GM21367 (cell line): ENCODE data around the gene SP140.
"Not testable (repeated sequence)": the region's sequence is repeated elsewhere in the genome, so short reads cannot be mapped to it uniquely, and the experiment has no call there.

Experiments
- ATAC-seq: cut with Tn5 transposase; IDR thresholded peaks from one replicate; pipeline ENCODE4 v1.9.1; 2021; ENCODE audit not compliant: unreplicated experiment

The SP140 gene

GRCh38 chr2:230225486-230225885 lies at the start of gene SP140:
Gene SP140, plus strand, starts transcription at chr2:230225736. Its CDS starts 109 bp downstream, at chr2:230225845.
- ATAC-seq, result peak; percentile 71

DNA sequence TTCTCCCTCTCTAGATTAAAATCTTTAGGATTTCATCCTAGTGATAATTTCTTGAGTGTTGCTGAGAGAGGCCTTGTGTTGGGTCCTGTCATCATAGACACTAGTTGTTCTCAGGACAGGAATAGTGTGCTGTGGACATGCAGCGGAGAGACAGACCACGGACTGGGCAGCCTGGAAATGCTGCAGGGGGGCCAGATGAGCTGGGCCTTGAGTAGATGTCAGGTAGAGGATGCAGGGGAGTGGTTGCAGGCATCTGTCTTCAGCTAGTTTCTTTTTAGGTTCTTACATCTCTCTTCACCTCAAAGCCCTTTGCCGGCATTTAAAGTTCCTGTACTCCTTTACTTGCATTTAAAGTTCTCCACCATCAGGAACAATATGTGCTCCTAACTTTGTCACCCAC lies 48.5 kb upstream of the SP140 start:
- ATAC-seq, result no peak

DNA sequence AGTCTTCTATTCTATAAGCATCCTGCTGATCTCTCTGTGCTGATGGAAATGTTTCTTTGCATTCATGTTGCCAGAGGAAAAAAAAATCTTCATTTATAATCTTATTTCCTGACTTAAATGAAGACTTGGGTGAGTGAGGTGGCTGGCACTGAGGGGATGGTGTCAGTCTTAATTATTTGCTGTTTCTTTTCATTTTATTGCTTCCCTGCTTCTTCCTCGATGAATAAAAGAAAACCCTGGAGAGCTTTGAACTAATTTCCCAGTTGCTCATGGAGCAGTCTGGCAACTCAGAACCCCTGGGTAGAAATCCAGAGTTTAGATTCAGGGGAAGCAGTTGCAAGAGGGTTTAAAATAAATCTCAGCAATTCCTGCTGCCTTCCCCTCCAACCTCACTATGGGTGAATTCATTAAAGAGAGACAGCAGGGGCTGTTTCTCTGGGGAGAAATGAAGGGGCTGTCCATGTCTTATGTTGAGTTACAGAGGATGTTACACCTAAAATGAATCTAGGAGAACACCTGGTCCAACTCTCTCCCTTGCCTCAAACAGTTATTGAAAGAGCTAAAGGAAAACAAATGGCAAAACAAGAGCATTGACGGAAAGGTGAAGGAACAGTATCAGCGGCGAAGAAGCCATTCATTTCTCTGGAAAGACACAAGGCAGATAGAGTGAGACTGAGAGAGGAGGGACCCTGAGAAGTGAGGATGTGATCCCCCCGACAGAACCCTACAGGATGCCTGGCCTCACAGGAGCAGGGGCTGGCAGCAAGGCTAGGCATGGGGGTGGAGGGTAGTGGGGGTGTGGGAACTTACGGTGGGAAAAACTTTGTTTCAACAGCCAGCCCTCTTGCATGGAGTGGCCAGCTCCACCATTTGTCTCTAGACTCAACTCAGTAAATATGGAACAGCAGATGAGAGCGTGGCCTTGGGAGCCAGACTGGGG lies 46.7 kb upstream of the SP140 start:
- ATAC-seq, result no peak

DNA sequence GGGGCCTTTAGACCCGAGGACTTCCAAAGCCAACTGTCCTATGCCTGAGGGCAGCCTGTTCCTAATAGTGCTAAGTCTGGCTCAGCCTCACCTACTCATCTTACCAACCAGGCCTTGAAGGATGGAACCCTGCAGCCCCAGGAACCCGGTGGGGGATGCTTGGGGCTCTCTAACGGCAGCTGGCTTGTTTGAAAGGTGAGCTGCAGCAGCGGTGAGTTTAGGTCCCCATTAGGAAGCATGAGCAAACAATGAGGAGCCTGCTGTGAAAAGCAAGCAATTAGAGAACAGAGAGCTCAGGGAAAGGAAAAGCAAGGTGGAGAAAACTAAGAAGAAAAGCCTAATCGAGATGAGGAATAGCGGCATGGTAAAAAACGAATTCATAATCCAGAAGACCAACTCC lies 45.6 kb upstream of the SP140 start:
- ATAC-seq, result no peak

GRCh38 chr2:230181195-230181594 lies 44.3 kb upstream of the SP140 start:
- ATAC-seq, result no peak

- no peak for ATAC-seq
Measured at GRCh38 chr2:230184727-230185578, 40.6 kb upstream of the SP140 start.

DNA sequence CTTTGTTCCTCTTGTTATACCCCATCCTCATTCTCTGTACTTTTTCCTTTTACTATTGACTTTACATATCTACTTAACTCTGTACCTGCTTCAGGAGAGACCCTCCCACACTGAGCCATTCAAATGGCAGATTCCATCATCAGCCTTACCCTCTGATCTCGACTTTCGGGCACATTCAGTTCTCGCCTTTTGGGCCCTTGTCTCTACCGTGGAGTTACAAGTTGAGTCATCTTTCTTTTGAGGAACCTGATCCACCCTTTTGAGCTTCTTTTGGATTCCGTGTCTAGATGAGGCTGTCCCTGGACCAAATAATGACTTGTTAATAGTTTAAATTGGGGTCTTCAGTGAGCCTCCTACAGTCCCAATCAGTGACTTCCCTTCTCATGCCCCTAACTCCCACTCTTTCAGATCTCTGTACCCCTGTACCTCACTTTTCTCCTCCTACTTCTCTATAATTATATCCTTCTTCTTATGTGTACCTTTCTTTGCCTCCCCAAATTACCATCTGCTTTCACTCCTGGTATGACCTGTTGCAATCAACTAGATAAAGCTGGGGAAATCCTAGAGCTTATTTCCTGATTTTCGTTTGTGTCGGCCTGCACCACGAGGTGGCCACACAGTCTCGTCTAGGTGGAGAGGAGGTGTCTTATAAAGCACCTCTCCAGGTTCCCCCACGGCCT lies 23.0 kb upstream of the SP140 start:
- peak; percentile 26 for ATAC-seq

DNA sequence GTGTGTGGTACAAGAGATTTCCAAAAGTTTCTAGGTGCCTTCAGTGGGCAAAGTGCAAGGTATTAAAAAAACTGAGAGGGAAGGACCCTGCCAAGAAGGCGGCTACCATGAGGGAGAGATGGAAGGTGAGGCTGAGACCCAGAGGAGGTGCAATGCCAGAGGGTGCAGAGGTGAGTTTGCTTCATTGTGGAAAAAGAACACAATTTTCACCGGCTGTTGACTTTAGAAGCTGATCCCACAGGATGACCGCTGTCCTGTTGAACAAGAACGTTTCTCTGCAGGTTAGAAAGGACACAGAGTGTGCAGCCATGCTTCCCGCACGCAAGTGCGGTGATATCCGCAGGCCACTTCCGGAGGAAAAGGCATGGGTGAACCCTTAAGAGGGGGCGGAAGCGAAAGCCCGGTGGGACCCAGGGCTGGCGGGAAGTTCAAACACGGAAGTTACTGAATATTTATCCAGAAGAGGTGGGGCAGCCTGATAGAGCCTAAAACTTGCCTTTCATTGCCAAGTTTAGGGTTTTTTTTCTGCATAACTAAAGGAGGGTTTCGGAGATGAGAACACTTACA lies 22.3 kb upstream of the SP140 start:
- ATAC-seq, result peak; percentile 44

DNA sequence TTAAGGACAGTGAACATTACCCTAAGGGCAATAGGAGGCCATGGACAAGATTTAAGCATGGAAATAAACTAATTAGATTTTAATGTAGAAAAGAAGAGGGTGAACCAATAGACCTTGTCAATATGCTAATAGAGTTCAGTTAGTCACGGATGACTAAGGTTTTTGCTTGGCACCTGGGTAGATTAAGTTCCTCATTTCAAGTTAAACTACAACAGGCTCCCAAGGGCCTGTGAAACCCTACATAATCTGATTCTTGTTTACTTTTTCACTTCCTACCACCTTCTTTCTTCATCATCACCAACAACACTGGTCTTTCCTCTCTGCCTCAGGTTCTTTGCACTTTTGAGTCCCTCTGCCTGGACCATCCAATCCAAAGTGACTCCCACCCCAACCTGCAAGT lies 20.5 kb upstream of the SP140 start:
- ATAC-seq, result peak; percentile 48

DNA sequence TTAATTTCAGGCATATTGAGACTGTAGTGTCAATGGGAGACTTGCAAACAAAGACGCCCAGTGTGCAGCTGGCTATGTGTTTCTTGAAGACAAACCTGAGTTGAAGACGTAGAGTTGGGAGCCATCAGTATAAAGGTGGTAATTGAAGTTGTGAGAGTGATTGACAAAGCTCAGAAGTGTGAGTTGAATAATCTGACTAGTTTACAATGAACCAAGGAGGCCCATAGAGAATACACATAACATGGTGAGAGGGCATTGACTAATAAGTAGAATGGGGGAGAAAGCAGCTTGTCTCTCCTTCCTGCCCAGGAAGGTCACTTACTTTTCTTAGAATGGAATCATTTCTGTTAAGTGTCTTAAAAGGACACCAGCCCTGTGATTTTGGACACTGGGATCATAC lies 19.8 kb upstream of the SP140 start:
- no peak for ATAC-seq

DNA sequence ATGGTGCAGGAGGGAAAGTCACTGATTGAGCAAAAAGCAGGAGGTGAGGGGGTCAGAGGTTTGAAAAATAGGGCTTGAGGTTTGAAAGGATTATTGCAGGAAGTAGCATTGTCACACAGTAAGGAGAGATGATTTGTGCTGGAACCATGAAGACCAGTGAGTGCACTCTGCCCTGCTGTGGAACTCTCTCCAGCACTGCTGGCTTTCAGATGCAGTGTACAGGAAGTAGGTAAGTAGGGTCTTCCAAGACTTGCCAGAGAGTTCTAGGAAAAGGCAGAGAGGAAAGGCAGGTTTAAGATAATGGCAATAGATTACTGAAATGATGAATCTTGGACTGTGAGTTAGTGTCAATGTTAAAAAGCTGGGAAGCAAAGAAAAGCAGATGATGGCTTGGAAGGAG lies 17.0 kb upstream of the SP140 start:
- ATAC-seq, result no peak

GRCh38 chr2:230209422-230210051 lies 16.0 kb upstream of the SP140 start:
- no peak for ATAC-seq

GRCh38 chr2:230216489-230216888 lies 9.0 kb upstream of the SP140 start:
- no peak for ATAC-seq

GRCh38 chr2:230217424-230217823 lies 8.1 kb upstream of the SP140 start:
- ATAC-seq, result no peak

DNA sequence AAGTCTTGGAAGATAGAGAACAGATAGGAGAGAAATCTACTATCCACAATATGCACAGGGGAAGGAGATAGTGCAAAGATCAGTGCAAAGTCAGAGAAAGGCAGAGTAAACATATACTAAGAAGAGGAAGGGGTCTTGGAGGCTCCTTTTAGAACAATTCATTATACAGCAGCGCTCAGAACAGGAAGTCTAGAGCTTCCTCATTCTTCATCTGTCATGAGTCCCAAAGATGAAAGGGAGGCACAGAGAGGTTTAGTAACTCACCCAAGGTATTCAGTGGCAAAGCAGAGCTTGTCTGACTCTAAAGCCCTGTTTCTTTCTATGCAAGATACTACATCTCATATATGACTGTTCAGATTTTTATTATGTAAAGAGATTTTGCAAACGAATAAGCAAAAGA lies 7.1 kb upstream of the SP140 start:
- ATAC-seq, result no peak

GRCh38 chr2:230219419-230220331 lies 5.9 kb upstream of the SP140 start, which contains the start of gene SP110:
Gene SP110, minus strand, starts transcription at chr2:230219984. Its CDS starts 3,057 bp downstream, at chr2:230216927.
- peak; percentile 68 for ATAC-seq

- ATAC-seq, result no peak
Measured at GRCh38 chr2:230220347-230220969, 5.1 kb upstream of the SP140 start.

DNA sequence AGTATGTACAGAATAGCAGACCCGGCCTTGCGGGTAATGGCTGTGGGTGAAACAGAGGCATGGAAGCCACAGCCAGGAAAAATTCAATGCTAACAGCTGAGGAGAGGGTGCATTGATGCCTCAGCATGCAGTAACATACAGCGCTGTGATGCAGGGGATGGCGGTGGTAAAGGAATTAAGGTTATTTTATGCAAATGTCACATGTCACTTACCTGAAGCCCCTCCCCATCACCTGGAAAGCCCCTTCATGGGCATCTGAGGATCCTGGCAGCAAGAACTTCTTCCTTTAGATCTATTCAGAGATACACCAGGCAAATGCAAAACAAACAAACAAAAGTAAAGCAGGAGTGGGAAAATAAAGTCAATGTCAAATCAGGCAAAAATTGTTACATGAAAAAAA lies 4.0 kb upstream of the SP140 start:
- no peak for ATAC-seq

- ATAC-seq, result not testable (repeated sequence)
Measured at GRCh38 chr2:230222829-230223228, 2.7 kb upstream of the SP140 start.
